HG02943 (cell line): Measurements from ENCODE around the gene LST1.

Experiments
- ATAC-seq: cut with Tn5 transposase; IDR thresholded peaks from one replicate; pipeline ENCODE4 v1.9.1; 2021; ENCODE audit warnings: mild to moderate bottlenecking, low read depth, moderate library complexity; ENCODE audit not compliant: unreplicated experiment

Gene LST1

DNA sequence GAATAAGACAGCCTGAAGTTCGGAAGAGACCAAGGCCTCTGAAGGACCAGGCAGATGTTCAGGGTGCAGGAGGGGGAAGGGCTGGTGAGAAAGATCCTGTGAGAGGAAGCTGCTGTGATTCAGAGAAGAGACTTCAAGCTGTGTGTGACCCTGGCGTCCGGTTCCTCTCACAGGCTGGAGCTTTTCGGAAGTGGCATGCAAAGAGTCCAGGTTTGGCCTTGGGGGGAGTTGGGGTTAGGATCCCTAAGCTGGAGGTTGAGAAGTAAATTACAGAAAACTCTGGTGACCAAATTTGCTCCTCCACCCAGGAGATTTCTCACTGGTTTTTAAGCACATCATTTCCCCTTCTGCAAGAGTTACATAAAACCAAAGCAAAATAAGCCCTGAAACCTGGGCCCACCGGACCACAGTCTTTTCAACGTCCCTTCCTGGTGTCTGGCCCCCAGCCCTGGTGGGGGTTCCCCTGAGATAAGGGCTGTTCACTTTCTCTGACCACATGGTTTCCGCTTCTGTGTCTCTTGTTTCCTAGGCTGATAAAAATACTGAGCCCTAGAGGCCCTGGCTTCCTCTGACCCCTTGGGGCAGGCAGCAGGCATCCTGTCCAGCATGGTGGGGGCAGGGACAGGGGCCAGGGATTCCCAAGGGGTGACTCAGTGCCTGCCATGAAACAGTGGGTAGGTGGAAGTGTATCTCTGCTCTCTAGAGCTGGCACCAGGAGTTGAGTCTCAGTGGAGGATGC lies 25.9 kb upstream of the LST1 start:
- peak; percentile 60 for ATAC-seq

DNA sequence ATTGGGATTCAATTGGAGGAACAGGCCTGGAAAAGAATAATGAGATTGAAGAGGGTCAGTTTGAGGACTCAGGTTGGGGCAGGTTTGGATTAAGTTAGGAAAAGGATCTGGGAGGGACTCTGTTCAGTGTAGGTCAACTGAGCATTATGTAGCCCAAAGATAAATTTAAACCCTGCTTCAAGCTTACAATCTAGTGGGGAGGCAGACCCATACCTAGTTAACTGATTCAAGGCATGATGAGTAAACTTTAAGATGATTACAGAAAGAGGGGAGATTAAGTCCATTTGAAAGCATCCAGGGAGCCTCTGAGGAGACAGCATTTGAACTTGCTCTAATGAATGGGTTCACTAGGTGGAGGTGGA lies 25.4 kb upstream of the LST1 start:
- ATAC-seq: no peak

DNA sequence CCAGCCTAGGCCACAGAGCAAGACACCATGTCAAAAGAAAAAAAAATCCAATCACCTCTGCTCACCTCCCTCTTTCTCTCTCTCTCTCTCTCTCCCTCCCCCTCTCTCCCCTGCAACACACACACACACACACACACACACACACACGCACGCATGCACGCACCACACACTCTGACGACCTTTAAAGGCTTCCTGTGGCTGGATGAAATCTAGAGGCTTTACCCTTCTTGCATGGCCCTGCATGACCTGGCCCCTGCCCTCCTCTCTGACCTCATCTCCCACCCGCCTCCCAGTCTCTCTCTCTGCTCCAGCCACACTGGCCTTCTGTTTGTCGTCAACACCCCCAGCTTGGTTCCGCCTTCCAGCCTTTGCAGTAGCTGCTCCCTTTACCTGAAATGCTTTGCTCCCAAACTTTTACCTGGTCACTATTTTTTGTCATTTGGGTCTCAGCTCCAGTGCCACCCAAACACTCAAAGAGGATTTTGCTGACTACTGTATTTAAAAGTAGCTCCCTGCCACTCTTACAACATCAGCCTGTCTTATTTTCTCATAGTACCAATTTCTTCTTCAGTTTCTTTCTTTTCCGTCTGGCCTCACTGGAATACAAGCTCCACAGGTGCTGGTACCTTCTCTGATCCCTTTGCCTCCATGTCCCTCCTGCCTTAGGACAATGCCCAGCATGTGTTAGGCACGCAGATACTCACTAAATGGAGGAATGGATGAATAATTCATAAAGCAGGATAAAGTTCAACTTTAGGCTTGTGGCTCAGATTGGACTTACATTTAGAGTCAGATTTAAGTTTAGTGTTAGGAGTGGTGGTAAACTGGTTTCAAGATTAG lies 18.3 kb upstream of the LST1 start:
- ATAC-seq: no peak

DNA sequence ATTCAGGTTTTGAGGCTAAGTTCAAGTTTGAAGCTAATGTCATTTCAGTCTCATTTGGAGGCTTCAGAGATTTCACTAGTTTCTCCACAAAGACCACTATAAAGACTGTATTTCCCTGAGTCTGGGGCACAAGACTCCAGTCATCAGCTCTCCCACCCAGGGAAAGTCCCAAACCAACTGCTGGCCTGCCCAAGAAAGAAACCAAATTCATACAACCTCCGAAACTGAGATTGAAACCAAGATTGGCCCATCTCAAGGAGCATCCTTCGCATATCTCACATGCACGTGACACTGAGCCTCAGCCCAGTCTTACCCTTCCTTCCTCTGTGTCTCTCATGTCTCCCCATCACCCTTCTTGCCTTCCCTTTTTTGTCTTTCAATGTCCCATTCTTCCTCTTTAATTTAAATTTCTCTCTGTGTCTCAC lies 17.5 kb upstream of the LST1 start:
- ATAC-seq: peak; percentile 56

DNA sequence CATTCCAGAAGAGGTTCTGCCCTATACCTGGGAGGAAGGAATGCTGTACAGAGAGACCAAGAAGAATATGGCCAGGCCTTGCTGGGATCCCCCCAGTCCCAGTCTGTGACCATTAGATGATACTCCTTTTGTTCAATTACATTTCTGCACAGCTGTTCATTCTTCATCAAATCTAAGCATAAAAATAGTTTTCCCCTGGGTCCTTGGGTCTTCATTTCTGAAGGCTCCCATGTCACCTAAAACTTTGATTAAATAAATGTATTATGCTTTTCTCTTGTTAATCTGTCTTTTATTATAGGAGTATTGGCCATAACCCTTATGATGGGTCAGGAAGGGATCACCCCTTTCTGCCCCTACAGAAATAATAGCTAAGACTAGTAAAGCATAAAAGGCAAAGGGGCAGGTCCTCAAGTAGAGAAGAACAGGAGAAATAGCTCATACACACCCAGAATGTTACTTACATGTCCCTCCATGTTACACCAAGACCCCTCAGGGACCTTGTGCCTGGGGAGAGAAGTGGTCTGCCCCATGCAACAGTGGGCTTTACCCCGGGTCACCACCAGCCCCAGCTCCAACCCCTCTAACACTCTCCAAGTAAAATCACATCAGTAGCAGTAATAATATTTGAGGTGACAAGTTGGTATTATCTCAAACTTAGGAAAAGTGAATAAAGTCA lies 16.1 kb upstream of the LST1 start:
- no peak for ATAC-seq

DNA sequence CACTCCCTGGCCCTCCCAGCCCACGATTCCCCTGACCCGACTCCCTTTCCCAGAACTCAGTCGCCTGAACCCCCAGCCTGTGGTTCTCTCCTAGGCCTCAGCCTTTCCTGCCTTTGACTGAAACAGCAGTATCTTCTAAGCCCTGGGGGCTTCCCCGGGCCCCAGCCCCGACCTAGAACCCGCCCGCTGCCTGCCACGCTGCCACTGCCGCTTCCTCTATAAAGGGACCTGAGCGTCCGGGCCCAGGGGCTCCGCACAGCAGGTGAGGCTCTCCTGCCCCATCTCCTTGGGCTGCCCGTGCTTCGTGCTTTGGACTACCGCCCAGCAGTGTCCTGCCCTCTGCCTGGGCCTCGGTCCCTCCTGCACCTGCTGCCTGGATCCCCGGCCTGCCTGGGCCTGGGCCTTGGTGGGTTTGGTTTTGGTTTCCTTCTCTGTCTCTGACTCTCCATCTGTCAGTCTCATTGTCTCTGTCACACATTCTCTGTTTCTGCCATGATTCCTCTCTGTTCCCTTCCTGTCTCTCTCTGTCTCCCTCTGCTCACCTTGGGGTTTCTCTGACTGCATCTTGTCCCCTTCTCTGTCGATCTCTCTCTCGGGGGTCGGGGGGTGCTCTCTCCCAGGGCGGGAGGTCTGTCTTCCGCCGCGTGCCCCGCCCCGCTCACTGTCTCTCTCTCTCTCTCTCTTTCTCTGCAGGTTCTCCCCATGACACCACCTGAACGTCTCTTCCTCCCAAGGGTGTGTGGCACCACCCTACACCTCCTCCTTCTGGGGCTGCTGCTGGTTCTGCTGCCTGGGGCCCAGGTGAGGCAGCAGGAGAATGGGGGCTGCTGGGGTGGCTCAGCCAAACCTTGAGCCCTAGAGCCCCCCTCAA lies 13.8 kb upstream of the LST1 start, which contains the start of gene LTA:
TSS of gene LTA (plus strand) at position 249 of the 871 bp plus-strand sequence. CDS start at position 703, 454 bp downstream.
- ATAC-seq: peak; percentile 35

DNA sequence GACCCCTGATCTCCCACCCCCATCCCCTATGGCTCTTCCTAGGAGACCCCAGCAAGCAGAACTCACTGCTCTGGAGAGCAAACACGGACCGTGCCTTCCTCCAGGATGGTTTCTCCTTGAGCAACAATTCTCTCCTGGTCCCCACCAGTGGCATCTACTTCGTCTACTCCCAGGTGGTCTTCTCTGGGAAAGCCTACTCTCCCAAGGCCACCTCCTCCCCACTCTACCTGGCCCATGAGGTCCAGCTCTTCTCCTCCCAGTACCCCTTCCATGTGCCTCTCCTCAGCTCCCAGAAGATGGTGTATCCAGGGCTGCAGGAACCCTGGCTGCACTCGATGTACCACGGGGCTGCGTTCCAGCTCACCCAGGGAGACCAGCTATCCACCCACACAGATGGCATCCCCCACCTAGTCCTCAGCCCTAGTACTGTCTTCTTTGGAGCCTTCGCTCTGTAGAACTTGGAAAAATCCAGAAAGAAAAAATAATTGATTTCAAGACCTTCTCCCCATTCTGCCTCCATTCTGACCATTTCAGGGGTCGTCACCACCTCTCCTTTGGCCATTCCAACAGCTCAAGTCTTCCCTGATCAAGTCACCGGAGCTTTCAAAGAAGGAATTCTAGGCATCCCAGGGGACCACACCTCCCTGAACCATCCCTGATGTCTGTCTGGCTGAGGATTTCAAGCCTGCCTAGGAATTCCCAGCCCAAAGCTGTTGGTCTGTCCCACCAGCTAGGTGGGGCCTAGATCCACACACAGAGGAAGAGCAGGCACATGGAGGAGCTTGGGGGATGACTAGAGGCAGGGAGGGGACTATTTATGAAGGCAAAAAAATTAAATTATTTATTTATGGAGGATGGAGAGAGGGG lies 12.6 kb upstream of the LST1 start:
- no peak for ATAC-seq

DNA sequence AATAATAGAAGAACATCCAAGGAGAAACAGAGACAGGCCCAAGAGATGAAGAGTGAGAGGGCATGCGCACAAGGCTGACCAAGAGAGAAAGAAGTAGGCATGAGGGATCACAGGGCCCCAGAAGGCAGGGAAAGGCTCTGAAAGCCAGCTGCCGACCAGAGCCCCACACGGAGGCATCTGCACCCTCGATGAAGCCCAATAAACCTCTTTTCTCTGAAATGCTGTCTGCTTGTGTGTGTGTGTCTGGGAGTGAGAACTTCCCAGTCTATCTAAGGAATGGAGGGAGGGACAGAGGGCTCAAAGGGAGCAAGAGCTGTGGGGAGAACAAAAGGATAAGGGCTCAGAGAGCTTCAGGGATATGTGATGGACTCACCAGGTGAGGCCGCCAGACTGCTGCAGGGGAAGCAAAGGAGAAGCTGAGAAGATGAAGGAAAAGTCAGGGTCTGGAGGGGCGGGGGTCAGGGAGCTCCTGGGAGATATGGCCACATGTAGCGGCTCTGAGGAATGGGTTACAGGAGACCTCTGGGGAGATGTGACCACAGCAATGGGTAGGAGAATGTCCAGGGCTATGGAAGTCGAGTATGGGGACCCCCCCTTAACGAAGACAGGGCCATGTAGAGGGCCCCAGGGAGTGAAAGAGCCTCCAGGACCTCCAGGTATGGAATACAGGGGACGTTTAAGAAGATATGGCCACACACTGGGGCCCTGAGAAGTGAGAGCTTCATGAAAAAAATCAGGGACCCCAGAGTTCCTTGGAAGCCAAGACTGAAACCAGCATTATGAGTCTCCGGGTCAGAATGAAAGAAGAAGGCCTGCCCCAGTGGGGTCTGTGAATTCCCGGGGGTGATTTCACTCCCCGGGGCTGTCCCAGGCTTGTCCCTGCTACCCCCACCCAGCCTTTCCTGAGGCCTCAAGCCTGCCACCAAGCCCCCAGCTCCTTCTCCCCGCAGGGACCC lies 11.7 kb upstream of the LST1 start:
- no peak for ATAC-seq

DNA sequence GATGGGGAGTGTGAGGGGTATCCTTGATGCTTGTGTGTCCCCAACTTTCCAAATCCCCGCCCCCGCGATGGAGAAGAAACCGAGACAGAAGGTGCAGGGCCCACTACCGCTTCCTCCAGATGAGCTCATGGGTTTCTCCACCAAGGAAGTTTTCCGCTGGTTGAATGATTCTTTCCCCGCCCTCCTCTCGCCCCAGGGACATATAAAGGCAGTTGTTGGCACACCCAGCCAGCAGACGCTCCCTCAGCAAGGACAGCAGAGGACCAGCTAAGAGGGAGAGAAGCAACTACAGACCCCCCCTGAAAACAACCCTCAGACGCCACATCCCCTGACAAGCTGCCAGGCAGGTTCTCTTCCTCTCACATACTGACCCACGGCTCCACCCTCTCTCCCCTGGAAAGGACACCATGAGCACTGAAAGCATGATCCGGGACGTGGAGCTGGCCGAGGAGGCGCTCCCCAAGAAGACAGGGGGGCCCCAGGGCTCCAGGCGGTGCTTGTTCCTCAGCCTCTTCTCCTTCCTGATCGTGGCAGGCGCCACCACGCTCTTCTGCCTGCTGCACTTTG lies 10.7 kb upstream of the LST1 start, which contains the start of gene TNF:
TSS of gene TNF (plus strand) at position 231 of the 567 bp plus-strand sequence. CDS start at position 408, 177 bp downstream.
- ATAC-seq: no peak

DNA sequence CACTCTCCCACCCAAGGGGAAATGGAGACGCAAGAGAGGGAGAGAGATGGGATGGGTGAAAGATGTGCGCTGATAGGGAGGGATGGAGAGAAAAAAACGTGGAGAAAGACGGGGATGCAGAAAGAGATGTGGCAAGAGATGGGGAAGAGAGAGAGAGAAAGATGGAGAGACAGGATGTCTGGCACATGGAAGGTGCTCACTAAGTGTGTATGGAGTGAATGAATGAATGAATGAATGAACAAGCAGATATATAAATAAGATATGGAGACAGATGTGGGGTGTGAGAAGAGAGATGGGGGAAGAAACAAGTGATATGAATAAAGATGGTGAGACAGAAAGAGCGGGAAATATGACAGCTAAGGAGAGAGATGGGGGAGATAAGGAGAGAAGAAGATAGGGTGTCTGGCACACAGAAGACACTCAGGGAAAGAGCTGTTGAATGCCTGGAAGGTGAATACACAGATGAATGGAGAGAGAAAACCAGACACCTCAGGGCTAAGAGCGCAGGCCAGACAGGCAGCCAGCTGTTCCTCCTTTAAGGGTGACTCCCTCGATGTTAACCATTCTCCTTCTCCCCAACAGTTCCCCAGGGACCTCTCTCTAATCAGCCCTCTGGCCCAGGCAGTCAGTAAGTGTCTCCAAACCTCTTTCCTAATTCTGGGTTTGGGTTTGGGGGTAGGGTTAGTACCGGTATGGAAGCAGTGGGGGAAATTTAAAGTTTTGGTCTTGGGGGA lies 10.0 kb upstream of the LST1 start:
- ATAC-seq: no peak

DNA sequence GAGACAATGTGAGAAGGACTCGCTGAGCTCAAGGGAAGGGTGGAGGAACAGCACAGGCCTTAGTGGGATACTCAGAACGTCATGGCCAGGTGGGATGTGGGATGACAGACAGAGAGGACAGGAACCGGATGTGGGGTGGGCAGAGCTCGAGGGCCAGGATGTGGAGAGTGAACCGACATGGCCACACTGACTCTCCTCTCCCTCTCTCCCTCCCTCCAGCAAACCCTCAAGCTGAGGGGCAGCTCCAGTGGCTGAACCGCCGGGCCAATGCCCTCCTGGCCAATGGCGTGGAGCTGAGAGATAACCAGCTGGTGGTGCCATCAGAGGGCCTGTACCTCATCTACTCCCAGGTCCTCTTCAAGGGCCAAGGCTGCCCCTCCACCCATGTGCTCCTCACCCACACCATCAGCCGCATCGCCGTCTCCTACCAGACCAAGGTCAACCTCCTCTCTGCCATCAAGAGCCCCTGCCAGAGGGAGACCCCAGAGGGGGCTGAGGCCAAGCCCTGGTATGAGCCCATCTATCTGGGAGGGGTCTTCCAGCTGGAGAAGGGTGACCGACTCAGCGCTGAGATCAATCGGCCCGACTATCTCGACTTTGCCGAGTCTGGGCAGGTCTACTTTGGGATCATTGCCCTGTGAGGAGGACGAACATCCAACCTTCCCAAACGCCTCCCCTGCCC lies 9.0 kb upstream of the LST1 start:
- ATAC-seq: no peak

DNA sequence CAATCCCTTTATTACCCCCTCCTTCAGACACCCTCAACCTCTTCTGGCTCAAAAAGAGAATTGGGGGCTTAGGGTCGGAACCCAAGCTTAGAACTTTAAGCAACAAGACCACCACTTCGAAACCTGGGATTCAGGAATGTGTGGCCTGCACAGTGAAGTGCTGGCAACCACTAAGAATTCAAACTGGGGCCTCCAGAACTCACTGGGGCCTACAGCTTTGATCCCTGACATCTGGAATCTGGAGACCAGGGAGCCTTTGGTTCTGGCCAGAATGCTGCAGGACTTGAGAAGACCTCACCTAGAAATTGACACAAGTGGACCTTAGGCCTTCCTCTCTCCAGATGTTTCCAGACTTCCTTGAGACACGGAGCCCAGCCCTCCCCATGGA lies 8.5 kb upstream of the LST1 start:
- no peak for ATAC-seq

DNA sequence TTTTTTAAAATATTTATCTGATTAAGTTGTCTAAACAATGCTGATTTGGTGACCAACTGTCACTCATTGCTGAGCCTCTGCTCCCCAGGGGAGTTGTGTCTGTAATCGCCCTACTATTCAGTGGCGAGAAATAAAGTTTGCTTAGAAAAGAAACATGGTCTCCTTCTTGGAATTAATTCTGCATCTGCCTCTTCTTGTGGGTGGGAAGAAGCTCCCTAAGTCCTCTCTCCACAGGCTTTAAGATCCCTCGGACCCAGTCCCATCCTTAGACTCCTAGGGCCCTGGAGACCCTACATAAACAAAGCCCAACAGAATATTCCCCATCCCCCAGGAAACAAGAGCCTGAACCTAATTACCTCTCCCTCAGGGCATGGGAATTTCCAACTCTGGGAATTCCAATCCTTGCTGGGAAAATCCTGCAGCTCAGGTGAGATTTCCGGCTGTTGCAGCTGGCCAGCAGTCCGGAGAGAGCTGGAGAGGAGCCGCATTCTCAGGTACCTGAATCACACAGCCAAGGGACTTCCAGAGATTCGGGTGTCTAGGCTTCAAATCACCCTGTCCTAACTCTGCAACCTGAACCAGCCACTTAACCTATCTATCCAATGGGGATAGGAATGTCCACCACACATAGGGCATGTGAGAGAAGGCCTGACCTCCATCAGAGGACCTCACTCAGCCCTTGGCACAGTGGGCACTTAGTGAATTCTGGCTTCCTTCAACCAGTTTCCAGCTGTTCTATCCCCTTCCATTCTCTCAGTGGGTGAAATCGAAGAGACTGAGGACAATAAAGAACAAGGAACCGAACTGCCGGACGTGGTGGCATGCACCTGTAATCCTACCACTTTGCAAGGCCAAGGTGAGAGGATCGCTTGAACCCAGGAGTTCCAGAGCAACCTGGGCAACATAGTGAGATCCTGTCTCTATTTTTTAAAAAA lies 7.6 kb upstream of the LST1 start:
- ATAC-seq: no peak

DNA sequence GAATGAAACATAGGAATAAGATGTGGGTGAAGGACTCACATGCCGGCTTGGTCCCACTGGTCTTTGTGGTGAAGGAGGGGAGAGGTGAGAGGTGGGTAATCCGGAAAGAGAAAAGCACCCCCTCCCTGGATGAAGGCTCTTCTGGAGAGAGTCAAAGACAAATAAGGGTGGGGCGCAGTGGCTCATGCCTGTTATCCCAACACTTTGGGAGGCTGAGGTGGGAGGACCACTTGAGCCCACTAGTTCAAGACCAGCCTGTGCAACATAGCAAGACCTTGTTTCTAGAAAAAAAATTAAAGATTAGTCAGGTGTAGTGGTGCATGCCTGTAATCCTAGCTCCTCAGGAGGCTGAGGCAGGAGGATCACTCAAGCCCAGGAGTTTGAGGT lies 7.0 kb upstream of the LST1 start:
- no peak for ATAC-seq

DNA sequence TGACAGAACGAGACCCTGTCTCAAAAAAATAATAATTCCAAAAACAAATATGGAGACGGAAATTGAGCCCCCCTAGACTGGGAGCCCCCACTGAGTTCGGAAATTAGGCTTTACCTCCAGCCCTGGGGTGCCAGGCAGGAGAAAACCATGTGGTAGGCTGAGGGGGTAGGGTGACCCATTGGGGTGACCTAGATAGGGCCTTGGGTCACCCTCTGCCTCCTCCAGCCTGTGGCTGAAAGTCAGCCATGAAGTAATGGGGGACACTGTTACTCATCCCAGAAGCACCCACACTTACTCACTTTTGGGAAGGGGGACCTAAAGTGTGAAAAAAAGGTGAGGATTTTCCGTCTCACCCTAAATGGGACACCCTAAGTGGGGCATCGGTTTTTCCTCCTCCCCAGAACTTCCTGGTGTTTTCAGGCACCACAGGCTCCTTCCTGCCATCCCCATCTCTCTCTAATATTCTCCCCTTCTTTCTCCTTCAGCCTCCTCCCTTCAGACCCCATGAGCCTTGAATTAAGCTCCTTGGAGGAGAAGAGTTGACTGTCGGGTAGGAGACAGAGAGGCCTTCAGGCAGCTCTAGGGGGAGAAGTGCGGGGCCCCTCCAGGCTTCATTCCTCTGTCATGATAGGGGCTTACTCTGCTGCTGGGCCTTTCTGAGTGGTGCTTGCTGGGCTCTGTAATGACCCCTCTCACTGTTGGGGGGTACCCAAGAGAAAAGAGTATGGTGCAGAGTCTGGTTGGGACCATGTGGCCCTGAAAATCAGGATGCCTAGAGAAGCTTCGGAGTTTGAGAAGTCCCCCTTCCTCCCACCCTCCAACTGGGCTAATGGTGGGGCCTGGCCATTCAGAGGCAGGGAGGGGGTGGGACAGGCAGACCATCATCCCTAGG lies 6.3 kb upstream of the LST1 start:
- ATAC-seq: no peak
